ENCODE results near the gene TMEM126B.
"Not testable (repeated sequence)": the region's sequence is repeated elsewhere in the genome, so short reads cannot be mapped to it uniquely, and the experiment has no call there.

TMEM126B gene

DNA sequence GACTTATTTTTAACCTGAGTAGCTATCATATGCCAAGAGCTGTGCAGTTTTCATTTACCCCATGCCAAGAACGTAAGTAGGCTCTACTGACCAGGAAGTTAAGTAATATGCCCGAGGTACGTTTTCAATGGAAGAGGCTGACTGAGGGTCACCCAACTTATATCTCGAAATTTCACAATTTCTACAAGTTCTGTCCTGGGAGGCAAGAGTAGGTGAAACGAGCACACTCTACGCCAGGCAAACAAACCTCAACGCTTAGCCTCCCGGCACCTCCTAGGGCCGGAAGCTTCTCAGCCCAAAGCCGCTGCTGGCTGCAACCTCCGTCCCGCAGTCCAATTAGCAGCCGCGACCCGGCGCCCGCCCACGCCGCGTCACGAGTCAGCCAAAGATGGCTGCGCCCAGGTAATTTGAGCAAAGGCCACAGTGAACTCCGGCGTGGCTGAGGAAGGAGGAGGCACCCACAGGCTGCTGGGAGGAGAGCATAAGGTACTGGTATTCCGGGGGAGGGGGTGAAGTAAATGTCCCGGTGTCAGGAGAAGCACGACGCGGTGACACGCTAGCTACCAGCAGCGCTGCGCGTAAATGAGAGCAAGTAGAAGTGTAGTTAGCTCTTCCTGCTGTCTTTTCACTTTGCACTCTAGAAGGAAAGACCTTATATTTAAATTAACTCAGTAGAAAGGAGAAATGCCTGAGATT is 19.4 kb downstream of the TMEM126B start, which contains the start of gene TMEM126A:
Gene TMEM126A (plus strand): TSS at position 364 of the 696 bp plus-strand sequence. CDS start 2,289 bp downstream, outside the sequence.
- peak; percentile 87 to 92 for DNase-seq (ENCODE audit: low read depth in 2 of 2)

DNA sequence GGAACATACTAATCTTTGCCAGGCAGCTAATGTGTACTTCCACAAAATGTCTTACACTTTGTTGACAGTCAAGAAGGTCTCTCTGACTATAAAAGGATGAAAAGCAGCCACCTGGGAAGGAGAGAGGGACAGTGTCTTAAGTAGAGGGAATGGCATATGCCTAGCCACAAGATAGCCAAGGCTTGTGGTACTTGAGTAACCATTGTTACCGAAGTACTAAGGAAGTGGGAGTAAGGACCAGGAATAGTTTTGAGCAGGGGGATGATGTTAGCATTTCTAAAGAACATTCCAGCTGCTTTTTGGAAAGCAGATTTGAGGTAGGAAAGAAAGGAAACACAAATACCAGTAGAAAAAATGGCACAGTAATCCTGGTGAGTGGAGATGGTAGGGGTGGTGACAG is 22.7 kb downstream of the TMEM126B start:
- DNase-seq (ENCODE audit: low read depth in 2 of 2), result no peak

DNA sequence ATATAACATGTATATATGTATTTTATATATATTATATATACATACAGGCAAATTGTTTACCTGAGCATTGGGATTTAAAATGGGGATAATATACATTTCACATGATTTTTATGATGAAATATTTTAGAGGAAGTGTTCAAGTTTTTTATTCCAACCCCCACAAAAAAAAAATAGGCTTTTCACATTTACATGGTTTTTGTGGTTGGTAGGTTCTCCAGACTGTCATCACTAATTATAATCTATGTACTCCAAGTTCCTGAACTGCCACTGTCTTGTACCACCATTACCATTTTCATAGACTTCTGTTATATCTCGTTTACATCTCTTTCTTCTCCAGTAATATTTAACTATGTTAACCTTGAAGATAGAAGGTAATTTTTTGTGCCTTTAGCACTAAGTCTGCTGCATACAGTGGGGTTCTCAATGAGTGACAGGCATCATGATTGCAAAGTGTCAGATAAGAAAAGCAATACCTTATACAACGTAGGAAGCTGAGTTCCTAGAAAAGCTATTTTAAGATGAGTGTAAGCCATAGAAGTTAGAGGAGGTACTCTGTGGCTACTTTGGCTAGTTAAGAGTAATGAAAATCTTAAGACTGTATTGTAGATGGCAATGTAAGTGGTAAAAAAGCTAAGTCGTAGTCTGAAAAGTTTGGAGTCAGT is 24.5 kb downstream of the TMEM126B start:
- DNase-seq (ENCODE audit: low read depth in 2 of 2), result no peak

DNA sequence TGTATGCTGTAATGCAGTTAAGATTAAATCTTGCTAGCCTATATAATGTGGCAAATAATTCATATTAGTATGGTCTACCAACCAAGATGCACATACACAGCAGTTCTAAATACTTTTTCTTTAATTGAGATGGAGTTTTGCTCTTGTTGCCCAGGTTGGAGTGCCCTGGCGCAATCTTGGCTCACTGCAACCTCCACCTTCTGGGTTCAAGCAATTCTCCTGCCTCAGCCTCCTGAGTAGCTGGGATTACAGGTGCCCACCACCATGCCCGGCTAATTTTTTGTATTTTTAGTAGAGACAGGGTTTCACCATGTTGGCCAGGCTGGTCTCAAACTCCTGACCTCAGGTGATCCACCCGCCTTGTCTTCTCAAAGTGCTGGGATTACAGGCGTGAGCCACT is 25.9 kb downstream of the TMEM126B start:
- DNase-seq (ENCODE audit: low read depth in 2 of 2), result not testable (repeated sequence)

DNA sequence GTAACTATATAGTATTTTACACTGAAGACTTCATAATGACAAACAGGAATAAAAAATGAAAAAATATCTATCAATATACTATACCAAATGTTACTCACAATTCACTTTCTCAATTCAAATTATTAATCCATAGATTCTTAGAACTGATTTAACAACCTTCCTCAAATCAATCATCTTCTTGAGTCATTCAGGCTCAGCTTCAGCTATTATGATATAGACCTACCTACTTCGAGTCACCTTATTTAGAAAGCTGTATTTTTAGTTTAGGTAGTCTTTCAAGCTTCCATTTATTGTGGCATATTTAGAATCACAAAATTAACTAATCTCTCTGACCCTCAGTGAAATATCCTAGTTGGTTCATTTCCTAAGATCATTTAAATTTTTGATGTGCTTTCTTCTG is 28.4 kb downstream of the TMEM126B start:
- no peak for DNase-seq (ENCODE audit: low read depth in 2 of 2)

DNA sequence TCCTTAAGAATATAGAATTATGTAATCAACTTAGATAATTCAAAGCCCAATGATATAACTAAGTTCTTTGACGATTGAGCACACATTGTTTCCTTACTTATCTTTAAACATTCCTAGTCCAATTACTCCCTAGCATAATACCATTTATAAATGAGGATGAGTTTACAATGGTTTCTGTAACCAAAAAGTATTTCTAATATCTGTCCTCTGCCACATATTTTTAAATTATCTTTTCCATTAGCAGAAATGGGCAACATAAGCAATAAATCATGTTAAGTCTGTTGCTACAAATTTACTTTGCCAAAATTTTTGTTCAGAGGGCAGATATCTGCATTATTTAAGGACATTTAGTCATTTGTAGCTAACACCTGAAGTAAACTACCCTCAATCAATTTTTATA is 29.8 kb downstream of the TMEM126B start:
- no peak for DNase-seq (ENCODE audit: low read depth in 2 of 2)

DNA sequence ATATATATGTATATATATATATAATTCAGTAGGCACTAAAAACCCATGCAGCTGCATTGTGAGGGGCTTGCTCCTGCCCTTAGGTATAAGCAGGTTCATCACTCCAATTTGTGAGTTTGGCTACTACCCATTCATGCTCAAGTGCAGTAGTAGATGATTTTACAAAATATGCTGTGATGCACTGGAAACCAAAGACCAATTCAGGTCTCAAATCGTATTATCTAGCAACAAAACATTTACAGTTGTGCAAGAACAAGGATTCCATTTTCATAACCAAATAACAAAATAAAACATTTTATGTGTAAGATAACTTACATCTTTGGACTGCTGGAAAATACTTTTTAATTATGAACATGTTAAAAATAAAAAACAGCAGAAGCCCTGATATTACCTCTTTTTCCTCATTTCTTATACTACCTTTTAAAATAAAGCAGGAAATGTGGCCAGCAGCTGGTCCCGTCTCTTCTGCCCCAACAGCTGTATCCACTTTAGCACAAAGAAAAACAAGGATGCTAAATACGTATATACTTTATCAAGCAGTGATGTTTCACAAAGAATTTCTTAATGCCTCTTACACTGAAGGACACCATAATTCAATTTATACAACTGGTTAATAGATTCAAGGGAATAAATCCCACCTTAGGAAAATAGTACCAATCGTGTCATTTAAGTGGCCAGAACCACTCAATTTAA is 33.7 kb downstream of the TMEM126B start:
- DNase-seq (ENCODE audit: low read depth in 2 of 2), result no peak

DNA sequence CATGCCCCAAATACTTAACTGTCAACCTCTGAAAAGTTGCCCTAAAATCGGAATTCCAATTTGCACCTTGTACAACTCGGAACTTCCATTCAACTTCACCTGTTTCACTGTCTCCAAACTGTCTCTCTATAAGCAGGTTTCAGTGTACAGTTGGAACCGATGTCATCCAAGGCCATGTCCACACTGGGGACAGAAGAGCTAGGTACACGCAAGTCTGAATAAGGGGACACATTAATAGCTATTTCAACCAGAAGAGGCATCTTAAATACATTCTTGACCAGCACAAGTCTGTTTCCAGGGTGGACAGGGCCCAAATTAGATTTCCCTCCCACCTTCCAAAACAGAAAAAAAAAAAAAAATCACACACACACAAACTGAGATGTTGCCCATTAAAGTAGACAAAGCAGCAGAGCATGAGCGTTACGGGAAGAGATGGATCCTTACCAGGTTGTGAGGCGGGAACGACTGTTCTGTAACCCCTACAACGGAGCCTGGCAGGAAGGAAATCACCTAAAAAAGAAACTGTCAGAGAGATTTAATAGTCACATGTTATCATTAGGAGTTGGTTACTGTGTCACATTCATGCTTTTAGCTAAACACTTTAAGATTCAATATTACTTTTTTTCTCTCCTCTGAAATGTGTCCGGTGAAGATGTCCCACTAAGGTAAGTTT is 34.8 kb downstream of the TMEM126B start:
- no peak for DNase-seq (ENCODE audit: low read depth in 2 of 2)

DNA sequence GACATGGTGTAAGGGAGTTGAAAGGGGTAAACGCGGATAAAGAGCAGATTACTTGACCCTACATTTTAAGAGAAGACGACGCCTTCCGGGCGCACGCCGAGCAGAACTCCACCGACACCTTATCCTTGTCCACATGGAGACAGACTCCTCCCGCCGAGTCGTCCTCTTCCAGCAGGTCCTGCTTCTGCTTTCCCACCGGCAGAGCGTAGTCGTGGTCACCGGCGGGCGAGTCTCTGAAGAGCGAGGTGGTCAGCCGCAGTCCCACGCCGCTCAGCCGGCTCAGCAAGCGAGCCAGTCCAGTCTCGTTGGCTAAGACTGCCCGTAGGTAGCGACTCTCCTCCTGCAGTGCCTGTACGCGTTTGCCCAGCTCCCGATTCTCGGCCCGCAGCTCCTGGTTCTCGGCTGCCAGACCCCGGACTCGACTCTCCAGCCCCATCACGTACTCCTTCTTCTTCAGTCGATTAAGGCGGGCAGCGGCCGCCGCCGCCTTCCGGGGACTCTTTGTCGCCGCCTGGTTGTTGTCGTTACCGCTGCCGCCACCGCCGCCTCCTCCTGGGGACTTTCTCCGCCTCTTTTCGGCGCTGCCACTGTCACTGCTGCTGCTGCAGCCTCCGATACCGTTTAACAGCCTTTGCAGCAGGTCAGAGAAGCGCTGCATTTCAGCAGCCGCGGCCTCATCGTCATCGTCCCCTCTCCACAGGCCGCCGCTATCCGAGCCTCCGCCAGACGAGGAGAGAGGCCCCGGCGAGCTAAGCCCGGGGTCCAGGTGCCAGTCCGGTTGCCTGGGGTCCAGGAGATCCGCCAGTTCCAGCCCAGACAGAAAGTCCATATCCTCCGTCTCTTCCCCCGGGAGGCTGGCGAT is 35.6 kb downstream of the TMEM126B start:
- peak; percentile 74 to 76 for DNase-seq (ENCODE audit: low read depth in 2 of 2)

DNA sequence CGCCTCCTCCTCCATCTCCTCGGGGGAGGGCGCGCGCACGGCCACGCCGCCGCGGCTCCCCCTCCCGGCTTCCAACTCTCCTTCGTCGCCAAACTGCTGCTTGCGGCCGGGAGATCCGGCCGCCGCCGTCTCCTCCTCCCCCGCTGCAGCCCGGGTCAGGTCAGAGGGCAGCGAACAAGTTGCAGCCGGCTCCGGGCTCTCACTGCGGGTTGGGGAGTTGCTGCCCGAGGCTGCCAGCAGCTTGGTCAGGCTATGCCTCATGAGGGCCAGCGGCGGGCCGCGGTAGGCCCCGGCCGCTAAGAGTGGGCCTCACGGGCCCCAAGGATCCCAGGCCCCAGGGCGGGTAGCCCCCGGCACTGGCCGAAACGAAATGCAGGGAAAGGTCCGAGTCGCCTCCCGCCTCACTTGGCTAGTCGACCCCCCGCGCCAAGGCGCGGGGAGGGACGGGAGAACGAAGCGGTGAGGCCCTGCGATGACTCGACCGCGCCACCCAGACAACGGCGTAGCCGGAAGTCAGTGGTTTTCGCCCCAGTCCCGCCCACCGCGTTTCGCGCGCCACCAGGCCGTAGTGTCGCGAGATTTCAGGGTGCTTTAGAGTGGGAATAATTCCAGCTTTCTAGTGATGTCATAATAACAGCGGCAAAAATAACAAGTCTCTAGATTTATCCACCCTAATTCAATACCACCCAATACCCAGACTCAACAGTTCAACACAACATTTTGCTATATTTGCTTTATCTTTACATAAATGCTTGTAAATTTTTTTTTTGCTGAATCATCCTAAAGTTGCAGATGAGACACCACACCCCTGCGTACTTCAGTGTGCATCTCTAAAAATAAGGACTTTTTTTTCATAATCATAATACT is 36.5 kb downstream of the TMEM126B start, which contains the start of gene CREBZF:
Gene CREBZF (minus strand): TSS at position 515 of the 867 bp plus-strand sequence. CDS start 254 bp downstream, at position 261.
- DNase-seq (ENCODE audit: low read depth in 2 of 2), result peak; percentile 93 to 95

DNA sequence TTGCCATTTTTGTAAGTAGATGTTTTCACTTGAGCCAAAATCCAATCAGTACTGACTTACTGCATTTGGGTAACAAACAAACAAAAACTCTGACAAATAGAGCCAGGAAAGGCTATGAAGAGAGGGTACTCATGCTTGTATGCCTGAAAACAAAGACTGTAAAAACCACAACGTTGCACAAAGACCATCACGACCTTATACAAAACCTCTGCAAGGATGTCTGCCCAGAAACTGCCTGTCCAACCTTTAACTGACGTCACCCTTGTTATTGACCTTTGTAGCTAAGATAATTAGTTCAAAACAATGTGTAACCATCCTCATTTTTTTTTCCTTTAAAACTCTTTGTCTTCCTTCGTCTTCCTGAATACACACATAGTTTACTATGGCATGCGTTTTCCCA is 37.3 kb downstream of the TMEM126B start:
- no peak for DNase-seq (ENCODE audit: low read depth in 2 of 2)

DNA sequence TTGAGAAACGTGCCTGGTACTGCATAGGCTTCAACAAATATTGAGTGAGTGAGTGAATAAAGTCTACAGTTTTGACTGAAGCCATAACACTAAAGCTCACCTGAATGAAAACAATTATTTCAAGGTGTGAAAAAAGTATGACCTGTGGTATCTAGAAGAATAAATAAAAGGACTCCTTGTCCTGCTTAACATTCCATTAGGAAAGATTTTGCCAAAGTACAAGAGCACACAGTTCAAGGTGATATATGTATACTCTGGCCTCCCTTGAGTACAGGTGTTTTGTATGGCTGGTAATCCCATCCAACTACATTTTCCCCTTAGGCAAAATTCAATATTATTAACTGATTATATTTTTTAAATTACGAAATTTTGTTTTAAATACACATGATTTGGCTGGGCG is 38.3 kb downstream of the TMEM126B start:
- DNase-seq (ENCODE audit: low read depth in 2 of 2), result no peak

DNA sequence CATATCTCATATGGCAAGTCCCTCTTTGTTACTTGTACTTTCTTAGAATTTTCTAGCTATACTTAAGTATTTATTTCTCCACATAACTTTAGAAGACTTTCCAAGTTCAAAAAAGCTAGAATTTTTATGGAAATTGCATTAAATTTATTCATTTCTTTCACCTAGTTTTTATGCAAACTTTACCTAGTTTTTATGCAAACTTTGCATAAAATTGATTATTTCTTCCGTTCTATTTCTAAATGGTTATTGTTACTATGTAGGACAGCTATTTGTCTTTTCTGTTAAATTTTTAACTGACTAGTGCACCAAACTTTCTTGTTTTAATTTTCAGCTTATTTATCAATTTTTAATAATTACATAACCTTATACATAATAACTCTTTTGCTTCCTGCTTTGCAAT is 39.8 kb downstream of the TMEM126B start:
- no peak for DNase-seq (ENCODE audit: low read depth in 2 of 2)

DNA sequence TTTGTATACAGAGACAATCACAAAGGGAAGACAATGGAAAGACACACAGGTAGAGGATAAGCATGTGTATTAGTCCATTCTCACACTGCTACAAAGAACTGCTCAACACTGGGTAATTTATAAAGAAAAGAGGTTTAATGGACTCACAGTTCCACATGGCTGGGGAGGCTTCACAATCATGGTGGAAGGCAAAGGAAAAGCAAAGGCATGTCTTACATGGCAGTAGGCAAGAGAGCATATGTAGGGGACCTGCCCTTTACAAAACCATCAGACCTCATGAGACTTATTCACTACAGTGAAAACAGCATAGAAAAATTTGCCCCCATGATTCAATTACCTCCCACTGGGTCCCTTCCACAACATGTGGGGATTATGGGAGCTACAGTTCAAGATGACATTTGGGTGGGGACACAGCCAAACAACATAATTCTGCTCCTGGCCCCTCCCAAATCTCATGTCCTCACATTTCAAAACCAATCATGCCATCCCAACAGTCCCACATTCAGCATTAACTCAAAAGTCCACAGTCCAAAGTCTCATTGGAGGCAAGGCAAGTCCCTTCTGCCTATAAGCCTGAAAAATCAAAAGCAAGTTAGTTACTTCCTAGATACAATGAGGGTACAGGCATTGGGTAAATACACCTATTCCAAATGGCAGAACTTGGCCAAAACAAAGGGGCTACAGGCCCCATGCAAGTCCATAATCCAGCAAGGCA is 42.7 kb downstream of the TMEM126B start:
- not testable (repeated sequence) for DNase-seq (ENCODE audit: low read depth in 2 of 2)

DNA sequence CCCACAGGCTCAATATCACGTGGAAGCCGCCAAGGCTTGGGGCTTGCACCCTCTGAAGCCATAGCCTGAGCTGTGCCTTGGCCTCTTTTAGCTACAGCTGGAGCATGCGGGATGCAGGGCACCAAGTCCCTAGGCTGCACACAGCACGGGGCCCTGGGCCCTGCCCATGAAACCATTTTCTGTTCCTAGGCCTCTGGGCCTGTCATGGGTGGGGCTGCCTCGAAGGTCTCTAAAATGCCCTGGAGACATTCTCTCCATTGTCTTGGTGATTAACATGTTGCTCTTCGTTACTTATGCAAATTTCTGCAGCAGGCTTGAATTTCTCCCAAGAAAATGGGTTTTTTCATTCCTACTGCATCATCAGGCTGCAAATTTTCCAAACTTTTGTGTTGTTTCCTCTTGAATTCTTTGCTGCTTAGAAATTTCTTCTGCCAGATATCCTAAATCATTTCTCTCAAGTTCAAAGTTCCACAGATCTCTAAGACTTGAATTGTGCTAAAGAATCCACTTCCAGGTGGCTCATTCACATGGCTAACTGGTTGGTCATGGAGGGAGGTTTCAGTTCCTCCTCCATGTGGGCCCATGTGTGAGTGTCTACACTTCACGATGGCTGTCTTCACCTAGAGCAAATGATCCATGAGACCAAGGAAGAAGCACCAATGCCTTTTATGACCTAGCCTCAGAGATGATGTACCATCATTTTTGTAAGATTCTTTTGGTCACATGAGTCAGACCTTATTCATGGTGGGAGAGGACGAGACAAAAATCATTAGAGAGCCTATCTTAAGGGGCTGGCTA is 43.9 kb downstream of the TMEM126B start:
- DNase-seq (ENCODE audit: low read depth in 2 of 2), result no peak

DNA sequence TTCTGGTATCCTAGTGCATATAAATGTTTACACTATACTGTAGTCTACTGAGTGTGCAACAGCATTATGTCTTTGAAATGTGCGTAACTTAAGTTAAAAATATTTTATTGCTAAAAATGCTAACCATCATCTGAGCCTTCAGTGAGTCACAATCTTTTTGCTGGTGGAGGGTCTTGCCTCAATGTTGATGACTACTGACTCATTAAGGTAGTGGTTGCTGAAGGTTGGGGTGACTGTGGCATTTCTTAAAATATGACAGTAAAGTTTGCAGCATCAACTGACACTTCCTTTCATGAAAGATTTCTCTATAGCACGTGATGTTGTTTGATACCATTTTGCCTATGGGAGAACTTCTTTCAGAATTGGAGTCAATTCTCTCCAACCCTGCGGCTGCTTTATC is 45.0 kb downstream of the TMEM126B start:
- no peak for DNase-seq (ENCODE audit: low read depth in 2 of 2)

DNA sequence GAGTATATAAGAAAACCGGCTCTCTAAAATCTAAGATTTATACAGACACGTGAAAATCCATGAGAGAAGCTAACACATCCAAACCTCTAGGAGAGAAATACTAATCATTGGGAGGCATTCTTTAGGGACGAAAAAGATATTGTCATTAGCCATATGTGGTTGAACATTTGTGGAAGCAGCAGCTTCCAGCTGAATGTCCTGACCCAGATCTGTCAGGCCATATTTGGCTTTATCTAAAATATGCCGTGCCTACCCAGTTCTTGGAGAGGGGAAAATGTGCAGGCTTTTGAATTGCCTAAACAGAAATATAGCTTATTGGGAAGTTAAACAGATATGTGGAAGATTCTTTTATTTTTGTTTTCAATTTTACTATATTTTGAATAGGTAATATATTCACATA is 51.2 kb downstream of the TMEM126B start:
- DNase-seq (ENCODE audit: low read depth in 2 of 2), result no peak

DNA sequence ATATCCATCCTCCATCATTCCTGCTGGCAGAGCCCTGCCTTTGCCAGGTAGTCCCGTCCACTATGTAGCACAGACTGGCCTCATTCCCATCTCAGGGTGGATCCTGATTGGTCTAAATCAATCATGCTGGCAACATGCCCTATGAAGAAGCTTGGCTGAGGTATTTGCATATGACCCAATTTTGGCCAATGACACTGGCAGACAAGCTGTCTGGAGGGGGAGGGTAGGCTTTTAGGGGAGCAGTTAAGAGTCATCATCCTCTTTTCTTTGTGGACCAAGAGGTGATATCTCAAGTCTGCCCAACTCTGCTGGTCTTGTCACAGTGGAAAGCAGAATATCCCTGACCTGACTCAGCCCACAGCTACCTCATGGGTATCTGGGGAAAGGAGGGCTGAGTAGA is 52.5 kb downstream of the TMEM126B start:
- DNase-seq (ENCODE audit: low read depth in 2 of 2), result no peak
